H1 (cell line): ENCODE results near the gene C5orf52.
"Not testable (repeated sequence)": the region's sequence is repeated elsewhere in the genome, so short reads cannot be mapped to it uniquely, and the experiment has no call there.

Source experiments
- ATF3 ChIP-seq: IDR thresholded peaks from 2 replicates; pipeline ENCODE4 v1.6.1; 2011; ENCODE audit warnings: low read depth, mild to moderate bottlenecking, low read length; ENCODE audit not compliant: insufficient read depth
- EP300 ChIP-seq, 2 experiments: IDR thresholded peaks; 1 replicate in 1 of 2; 2 replicates in 1 of 2; pipeline ENCODE4 v1.6.1; 2011 to 2012; ENCODE audit warnings: low read depth in 2 of 2, low read length in 2 of 2, mild to moderate bottlenecking in 2 of 2, borderline replicate concordance in 1 of 2, inconsistent platforms in 1 of 2, moderate library complexity in 1 of 2
- EZH2 ChIP-seq: fragments of 200-600 bp; sonication (generic); IDR thresholded peaks from 2 replicates; pipeline ENCODE4 v1.7.1; 2012; ENCODE audit warnings: low read depth, mild to moderate bottlenecking, moderate library complexity, low read length, inconsistent platforms; ENCODE audit not compliant: severe bottlenecking
- MAFK ChIP-seq: IDR thresholded peaks from 2 replicates; pipeline ENCODE4 v1.6.1; 2012; ENCODE audit warnings: low read depth, mild to moderate bottlenecking, improper control_type of control experiment, low read length
- NANOG ChIP-seq: IDR thresholded peaks from 2 replicates; pipeline ENCODE4 v1.6.1; 2011; ENCODE audit warnings: low read length, low read depth, mild to moderate bottlenecking, inconsistent platforms; ENCODE audit not compliant: insufficient read depth, poor library complexity, severe bottlenecking
- POLR2A ChIP-seq, 2 experiments: IDR thresholded peaks; 1 replicate in 1 of 2; 2 replicates in 1 of 2; pipeline ENCODE4 v1.6.1; 2011; ENCODE audit warnings: low read depth in 2 of 2, low read length in 2 of 2, mild to moderate bottlenecking in 2 of 2; ENCODE audit errors: control extremely low read depth in 1 of 2
- RXRA ChIP-seq: IDR thresholded peaks from 2 replicates; pipeline ENCODE4 v1.6.1; 2011; ENCODE audit warnings: low read depth, mild to moderate bottlenecking, low read length, moderate library complexity; ENCODE audit not compliant: insufficient read depth
- SIRT6 ChIP-seq: IDR thresholded peaks from one replicate; pipeline ENCODE4 v1.7.1; 2012; ENCODE audit warnings: low read length, inconsistent platforms
- SRF ChIP-seq: IDR thresholded peaks from 2 replicates; pipeline ENCODE4 v1.6.1; 2011; ENCODE audit warnings: mild to moderate bottlenecking, low read depth, low read length, moderate library complexity
- TAF7 ChIP-seq: optimal IDR thresholded peaks from 2 replicates; pipeline ENCODE3; 2011; ENCODE audit warnings: low read depth, mild to moderate bottlenecking, inconsistent platforms, low read length, moderate library complexity, borderline replicate concordance
- TF ChIP-seq, protein P1 (sequence below), 3 experiments: IDR thresholded peaks; 1 replicate in 2 of 3; 2 replicates in 1 of 3; pipeline versions ENCODE4 v1.5.1 to v1.6.1; 2011; ENCODE audit warnings: low read length in 3 of 3, mild to moderate bottlenecking in 3 of 3, inconsistent platforms in 2 of 3, low read depth in 1 of 3, moderate library complexity in 1 of 3; ENCODE audit not compliant: insufficient read depth in 1 of 3; ENCODE audit errors: control extremely low read depth in 1 of 3
- TF ChIP-seq, protein P2 (sequence below): IDR thresholded peaks from 2 replicates; pipeline ENCODE4 v1.6.1; 2012; ENCODE audit warnings: inconsistent platforms
- TF ChIP-seq, protein P3 (sequence below): IDR thresholded peaks from 2 replicates; pipeline ENCODE4 v1.6.1; 2012; ENCODE audit warnings: inconsistent platforms

DNA sequence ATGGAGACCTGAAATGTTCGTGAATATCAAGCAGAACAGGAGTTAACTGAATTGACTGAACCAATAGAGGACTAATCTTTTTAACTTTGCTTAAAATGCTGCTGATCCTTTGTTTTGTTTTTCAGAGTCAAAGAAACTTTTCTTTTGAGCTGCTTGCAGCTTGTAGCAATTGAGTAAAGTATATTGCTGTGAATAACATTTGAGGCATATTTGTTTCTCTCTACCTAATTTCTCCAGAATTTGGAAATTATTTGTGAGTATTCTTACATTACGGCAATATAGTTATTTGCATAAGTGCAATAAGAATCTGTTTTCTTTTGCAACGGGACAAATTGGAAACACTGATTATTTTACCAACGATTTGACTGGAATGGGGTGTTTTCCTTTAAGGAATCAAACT, 27.3 kb downstream of the C5orf52 start:
- not testable (repeated sequence) for TF ChIP-seq ATF3; TAF7; POLR2A (IDR thresholded peaks at IDR 0.05; ENCODE audit: control extremely low read depth in 1 of 2, low read depth in 2 of 2, low read length in 2 of 2); NANOG; SRF; MAFK; SIRT6; EP300 (IDR thresholded peaks at IDR 0.05; ENCODE audit: borderline replicate concordance in 1 of 2, low read depth in 2 of 2, low read length in 2 of 2); RXRA; EZH2
- TF ChIP-seq, protein P1, sequence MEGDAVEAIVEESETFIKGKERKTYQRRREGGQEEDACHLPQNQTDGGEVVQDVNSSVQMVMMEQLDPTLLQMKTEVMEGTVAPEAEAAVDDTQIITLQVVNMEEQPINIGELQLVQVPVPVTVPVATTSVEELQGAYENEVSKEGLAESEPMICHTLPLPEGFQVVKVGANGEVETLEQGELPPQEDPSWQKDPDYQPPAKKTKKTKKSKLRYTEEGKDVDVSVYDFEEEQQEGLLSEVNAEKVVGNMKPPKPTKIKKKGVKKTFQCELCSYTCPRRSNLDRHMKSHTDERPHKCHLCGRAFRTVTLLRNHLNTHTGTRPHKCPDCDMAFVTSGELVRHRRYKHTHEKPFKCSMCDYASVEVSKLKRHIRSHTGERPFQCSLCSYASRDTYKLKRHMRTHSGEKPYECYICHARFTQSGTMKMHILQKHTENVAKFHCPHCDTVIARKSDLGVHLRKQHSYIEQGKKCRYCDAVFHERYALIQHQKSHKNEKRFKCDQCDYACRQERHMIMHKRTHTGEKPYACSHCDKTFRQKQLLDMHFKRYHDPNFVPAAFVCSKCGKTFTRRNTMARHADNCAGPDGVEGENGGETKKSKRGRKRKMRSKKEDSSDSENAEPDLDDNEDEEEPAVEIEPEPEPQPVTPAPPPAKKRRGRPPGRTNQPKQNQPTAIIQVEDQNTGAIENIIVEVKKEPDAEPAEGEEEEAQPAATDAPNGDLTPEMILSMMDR (IDR thresholded peaks at IDR 0.05; ENCODE audit: control extremely low read depth in 1 of 3, insufficient read depth in 1 of 3, low read depth in 1 of 3, low read length in 3 of 3), result not testable (repeated sequence)
- TF ChIP-seq, protein P2, sequence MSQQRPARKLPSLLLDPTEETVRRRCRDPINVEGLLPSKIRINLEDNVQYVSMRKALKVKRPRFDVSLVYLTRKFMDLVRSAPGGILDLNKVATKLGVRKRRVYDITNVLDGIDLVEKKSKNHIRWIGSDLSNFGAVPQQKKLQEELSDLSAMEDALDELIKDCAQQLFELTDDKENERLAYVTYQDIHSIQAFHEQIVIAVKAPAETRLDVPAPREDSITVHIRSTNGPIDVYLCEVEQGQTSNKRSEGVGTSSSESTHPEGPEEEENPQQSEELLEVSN, result not testable (repeated sequence)
- TF ChIP-seq, protein P3, sequence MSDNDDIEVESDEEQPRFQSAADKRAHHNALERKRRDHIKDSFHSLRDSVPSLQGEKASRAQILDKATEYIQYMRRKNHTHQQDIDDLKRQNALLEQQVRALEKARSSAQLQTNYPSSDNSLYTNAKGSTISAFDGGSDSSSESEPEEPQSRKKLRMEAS, result not testable (repeated sequence)
